Activated naive CD4-positive, alpha-beta T cell treated with anti-CD3 and anti-CD28 coated beads, Interleukin-2, amount 50 U/mL, for 72 hours (primary cell): ENCODE data around the gene EPS8L3. TPM values are rescaled to one million over a fixed set of nuclear protein-coding genes. Genes with fewer than 3 reads are reported as not detected.
A peak's percentile ranks its signal among the peaks of the same experiment; 100 is the strongest.

Source experiments
- ATAC-seq, 2 donors: fragments of 150-1000 bp; cut with Tn5 transposase; 2 replicates each; pipeline ENCODE4 v1.10.0; 2021; ENCODE audit warnings: mild to moderate bottlenecking in 2 of 2, moderate library complexity in 2 of 2
- DNase-seq, 2 donors: peaks; one replicate each; pipeline ENCODE4 v3.0.0; 2021 to 2022; ENCODE audit warnings: low spot score in 2 of 2
- H3K27ac Mint-ChIP-seq, 2 donors: one replicate each; pipeline ENCODE4 v1.8.0; 2022; ENCODE audit warnings: mild to moderate bottlenecking in 2 of 2, mixed read lengths in 2 of 2
- H3K36me3 Mint-ChIP-seq, 2 donors: one replicate each; pipeline ENCODE4 v1.8.0; 2022; ENCODE audit warnings: mixed read lengths in 2 of 2
- H3K9me3 Mint-ChIP-seq, 2 donors: one replicate each; pipeline ENCODE4 v1.8.0; 2022; ENCODE audit warnings: mixed read lengths in 2 of 2
- total RNA-seq, 2 donors: library from RNA; stranded (reverse); gene quantifications; one replicate each; pipeline ENCODE4 v1.2.3, GENCODE V29; 2022

EPS8L3 gene
- total RNA-seq, 2 donors from 2014 or later = not detected

DNA sequence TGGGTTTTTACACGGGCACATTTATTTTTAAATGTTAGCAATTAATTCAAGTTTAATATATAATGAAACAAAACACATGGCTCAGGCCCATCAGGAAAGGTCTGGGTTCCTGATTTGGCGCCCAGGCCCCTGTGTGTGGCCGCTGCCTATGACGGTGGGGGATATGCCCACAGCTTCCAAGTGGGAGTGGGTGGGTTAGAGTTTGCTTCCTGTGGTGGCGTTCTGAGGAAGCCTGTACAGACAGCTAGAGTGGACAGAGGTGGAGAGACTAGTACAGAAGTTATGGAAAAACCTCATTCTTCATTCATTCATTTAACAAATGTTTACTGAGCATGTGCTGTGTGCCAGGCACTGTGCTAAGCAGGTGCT lies 22.4 kb upstream of the EPS8L3 start:
- no peak for ATAC-seq
- H3K27ac Mint-ChIP-seq = no peak overlapping the region
- H3K36me3 Mint-ChIP-seq = no peaks in the 10 kb centered on the region
- H3K9me3 Mint-ChIP-seq = no peaks in the 10 kb centered on the region
- DNase-seq = peak in 1 of 2 donors; percentile 16

DNA sequence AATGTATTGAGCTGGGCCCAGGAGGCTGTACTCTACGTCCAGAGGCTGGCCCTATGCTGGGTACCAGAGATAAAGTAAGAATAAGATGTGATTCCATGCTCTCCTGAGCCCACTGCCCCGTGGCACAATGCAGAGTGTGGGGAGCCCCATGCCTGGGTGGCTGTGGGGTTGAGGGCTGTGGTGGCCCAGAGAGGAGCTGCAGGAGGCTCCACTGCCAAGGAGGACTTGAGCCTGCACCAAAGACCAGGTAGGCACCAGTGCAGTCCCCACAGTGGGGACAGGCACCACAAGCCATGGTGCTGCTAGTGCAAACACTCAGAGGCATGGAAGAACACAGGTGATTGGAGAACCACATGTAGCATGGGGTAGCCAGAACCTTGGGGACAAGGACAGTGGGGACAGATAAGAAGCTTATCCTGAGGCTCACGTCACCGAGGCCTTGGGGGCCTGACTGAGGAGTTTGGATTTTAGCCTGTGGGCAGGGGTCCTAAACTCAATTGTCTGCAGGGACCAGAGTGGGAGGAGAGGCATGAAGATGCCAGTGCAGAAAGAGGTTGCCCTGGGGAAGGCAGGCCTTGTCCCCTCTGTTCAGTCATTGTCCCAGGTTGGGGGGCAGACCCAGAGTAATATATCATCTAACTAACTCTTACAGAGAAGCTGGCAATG lies 21.9 kb upstream of the EPS8L3 start:
- Mint-ChIP-seq H3K9me3 (no peaks in the 10 kb centered on the region), H3K36me3 (no peaks in the 10 kb centered on the region), H3K27ac (no peak overlapping the region)
- DNase-seq (no peak), ATAC-seq (no peak)

DNA sequence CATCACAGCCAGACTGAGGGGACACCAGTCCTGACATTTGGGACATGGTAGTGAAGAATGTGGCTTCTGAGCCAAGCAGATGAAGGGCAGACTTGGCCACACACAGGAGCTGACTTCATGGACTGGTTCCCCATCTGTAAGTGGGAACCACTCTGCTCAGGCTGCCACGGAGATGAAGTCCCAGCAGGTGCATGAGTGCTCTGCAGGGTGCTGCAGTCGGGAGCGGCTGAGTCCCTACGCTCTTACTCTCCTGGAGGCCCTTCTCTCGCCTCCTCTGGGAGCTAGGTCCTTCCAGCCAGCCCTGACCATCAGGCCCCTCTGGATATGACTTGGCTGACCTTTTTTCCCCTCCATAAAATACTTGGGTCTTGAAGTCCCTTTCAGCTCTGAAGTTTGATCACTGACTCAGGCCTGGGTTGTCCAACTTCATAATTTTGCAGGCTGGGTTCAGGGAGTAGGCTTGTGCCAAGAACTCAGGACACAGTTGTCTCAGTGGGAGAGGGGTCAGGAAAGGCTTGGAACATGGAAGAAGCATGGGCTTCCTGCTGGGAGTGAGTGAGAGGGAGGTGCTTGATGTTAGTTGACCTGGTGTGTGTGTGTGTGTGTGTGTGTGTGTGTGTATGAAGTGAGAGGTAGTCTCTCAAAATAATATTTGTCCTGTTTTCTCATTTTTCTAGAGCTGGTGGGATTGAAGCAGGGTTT lies 21.0 kb upstream of the EPS8L3 start:
- Mint-ChIP-seq H3K36me3 (no peaks in the 10 kb centered on the region), H3K27ac (peak overlapping the region in 1 of 2 donors; percentile 16), H3K9me3 (no peaks in the 10 kb centered on the region)
- ATAC-seq (no peak), DNase-seq (no peak)

DNA sequence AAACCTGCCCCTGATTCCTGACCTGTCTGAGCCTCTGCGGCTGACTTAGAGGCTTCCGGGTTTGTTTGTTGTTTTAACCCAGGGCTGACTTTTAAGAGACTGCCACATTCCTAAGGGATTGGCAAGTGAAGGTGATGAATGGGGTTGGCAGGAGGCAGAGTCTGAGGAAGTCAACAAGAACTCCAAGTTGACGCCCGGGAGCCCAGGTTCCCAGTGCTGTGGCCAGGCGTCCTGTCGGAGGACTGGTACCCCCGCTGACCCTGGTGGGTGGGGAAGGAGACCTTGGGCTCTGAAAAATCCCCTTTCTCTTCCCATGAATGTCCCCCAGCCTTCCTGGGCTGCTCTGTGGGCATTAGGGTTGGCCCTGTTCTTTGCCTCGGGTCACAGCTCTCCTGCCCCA lies 19.7 kb upstream of the EPS8L3 start:
- no peak for DNase-seq
- Mint-ChIP-seq H3K9me3 (no peaks in the 10 kb centered on the region), H3K27ac (no peak overlapping the region), H3K36me3 (no peaks in the 10 kb centered on the region)
- no peak for ATAC-seq

DNA sequence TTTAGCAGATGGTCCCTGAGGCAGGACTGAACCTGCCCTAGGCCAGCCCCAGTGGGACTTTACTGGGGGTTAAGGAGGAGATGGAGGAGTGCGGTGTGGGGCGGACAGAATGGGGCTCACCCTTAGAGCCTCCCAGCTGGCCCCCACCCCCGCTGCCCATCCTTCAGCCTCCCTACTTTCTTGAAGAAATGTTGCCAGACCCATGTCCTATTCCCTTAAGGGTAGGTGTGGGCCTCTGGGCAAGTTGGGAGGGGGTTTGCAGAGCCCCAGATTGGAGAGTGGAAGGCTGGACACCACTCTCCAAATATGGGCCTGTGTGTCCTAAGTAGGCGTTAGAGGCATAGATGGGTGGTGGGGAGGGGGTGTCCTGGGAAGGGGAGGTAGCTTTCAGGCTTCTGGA lies 19.2 kb upstream of the EPS8L3 start:
- H3K27ac Mint-ChIP-seq = no peak overlapping the region
- ATAC-seq (no peak), DNase-seq (no peak)
- no peaks in the 10 kb centered on the region for H3K9me3 Mint-ChIP-seq
- H3K36me3 Mint-ChIP-seq = no peaks in the 10 kb centered on the region

DNA sequence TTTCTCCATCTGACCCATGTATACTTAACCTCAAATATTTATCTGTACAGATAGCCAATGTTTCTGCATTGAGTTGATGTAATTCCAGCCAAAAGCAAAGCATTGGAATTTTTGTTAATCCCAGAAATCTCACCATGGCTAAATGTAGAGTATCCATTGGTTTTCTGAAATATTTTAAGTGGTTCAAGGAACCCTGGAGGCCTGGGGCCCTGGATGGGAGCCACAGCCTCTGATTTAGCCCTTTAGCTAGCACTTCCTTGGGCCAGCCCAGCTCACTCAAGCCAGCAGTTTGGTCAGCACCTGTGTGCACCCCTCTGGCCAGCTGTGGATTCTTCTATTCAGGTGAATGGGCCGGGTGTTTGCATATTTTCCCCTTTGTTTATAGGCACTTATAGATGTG lies 18.8 kb upstream of the EPS8L3 start:
- ATAC-seq = no peak
- no peaks in the 10 kb centered on the region for H3K9me3 Mint-ChIP-seq

DNA sequence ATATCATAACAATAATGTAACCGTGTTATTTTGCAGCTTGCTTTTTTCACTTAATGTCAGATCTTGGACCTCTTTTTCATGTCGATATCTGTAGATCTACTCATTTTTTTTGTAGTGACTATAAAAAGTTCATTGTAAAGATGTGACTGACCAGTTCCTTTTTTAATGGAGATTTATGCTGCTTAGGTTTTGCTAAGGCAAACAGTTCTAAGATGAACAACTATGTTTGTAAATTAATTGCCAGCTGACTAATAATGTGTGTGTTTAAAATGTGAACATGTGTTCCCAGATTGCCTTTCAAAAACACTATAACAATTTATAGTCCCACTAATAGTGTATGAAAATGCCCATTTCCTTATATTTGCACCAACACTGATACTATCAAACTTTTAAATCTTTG lies 18.1 kb upstream of the EPS8L3 start:
- H3K27ac Mint-ChIP-seq = no peak overlapping the region
- H3K9me3 Mint-ChIP-seq = no peaks in the 10 kb centered on the region
- no peaks in the 10 kb centered on the region for H3K36me3 Mint-ChIP-seq
- DNase-seq = no peak
- ATAC-seq = no peak

More for the DNA sequence above, 18.8 kb upstream of the EPS8L3 start:
- Mint-ChIP-seq H3K27ac (no peak overlapping the region), H3K36me3 (no peaks in the 10 kb centered on the region)
- DNase-seq = no peak

DNA sequence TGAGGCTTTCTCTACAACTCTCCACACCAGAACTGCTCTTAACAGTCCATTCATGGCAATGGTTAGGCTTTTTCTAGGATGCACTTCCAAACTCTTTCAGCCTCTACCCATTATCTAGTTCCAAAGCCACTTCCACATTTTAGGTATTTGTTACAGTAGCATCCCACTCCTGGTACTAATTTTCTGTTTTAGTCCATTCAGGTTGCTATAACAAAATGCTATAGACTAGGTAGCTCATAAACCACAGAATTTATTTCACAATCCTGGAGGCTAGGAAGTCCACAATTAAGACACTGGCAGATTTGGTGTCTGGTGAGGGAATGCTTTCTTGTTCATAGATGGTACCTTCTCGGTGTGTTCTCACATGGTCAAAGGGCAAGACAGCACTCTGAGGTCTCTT lies 17.3 kb upstream of the EPS8L3 start:
- Mint-ChIP-seq H3K27ac (no peak overlapping the region), H3K36me3 (no peaks in the 10 kb centered on the region), H3K9me3 (no peaks in the 10 kb centered on the region)
- no peak for DNase-seq
- no peak for ATAC-seq

DNA sequence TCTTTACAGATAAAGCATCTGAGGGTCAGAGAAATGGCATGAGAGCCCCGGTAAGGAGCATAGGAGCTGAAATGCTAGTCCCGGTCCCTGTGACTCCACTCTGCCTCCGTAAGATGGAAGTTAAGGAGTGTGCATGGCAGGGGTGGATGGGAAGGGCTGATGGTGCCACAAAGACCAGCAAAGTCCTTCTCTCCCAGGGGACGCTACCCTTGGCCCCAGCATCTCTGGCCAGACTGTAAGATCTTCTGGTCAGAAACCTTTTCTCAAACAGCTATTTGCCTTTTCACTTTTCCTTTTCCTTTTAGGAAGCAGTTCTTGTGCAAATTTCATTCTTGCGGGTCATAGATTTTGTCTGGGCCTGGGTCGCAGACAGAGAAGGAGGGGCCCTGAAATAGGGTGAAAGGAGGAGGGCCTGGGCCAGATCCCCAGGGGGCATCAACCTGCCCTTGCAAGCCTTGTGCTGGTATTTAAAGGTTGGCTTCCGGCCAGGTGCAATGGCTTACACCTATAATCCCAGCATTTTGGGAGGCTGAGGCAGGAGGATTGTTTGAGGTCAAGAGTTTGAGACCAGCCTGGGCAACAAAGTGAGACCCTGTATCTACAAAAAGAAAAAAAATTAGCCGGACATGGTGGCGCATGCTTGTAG lies 14.4 kb upstream of the EPS8L3 start:
- peak overlapping the region in 1 of 2 donors; percentile 24 for H3K27ac Mint-ChIP-seq
- ATAC-seq (no peak), DNase-seq (no peak)
- no peaks in the 10 kb centered on the region for H3K36me3 Mint-ChIP-seq
- H3K9me3 Mint-ChIP-seq = no peaks in the 10 kb centered on the region

DNA sequence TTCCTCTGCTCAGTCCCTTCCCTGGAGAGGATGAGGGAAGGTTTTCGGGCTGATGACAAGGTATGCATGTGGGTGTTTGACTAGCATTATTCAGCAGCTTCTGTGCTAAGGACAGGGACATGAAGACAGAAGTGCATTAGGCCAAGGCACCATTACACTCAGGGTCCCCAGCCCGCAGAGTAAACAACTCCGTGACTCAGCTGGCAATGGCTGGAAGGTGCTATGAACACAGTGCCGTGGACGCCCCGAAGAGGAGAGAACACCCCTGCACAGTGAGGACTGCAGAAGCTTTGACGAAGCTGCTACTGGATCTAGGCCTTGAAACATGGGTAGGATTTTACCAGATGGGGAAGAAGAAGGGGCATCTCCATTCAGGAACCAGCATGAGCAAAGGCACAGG lies 13.7 kb upstream of the EPS8L3 start:
- Mint-ChIP-seq H3K27ac (no peak overlapping the region), H3K36me3 (no peaks in the 10 kb centered on the region), H3K9me3 (no peaks in the 10 kb centered on the region)
- DNase-seq (no peak), ATAC-seq (no peak)

DNA sequence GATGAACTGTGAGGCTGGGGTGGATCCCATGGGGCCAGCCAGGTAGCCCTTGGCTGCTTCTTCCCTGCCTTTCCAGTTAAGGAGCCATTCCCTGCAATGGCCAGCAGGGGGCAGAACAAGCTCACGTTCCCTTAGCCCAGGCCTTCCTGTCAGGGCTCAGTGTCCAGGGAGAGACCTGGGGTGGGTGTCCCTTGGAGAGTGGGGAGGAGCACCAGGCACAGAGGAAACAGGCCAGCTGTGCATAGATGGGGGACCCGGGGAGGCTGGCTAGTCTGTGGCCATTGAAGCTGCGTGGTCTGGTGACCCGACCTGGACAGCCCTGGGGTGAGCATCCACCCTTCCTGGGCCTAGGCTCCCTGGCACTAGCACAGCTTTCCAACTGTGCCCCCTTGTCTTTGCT lies 13.2 kb upstream of the EPS8L3 start:
- H3K9me3 Mint-ChIP-seq = no peaks in the 10 kb centered on the region
- peak; percentile 82 to 91 for ATAC-seq
- no peak overlapping the region for H3K27ac Mint-ChIP-seq
- no peaks in the 10 kb centered on the region for H3K36me3 Mint-ChIP-seq
- DNase-seq = peak; percentile 78 to 82

DNA sequence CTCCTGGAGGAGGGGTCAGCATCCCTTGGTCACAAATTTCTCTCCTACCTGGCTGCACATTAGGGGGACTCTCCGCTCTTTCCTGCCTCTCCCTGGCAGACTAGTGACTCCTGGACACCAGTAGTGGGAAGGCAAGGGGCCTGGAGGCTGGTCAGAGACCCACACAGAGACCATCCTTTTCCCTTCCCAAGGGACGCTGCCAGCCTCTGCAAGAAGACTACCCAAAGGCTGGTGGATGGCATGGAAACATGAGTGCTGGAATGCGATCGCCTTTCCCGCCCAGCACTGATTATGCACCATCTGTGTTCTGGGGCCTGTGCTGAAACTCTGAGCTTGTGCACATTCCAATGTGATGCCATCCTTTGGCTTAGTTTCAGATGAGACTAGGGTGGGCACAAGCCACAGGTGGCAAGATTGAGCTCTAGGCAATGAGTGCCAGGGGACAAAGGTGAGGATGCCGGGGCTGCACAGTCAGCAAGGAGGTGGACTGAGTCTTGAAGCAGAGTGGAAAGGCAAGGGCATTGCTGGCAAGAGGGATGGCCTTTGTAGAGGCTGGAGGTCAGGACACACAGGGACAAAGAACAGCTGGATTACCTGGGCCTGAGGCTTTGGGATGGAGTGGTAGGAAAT lies 12.6 kb upstream of the EPS8L3 start:
- Mint-ChIP-seq H3K36me3 (no peaks in the 10 kb centered on the region), H3K9me3 (no peaks in the 10 kb centered on the region), H3K27ac (no peak overlapping the region)
- ATAC-seq = no peak
- no peak for DNase-seq

DNA sequence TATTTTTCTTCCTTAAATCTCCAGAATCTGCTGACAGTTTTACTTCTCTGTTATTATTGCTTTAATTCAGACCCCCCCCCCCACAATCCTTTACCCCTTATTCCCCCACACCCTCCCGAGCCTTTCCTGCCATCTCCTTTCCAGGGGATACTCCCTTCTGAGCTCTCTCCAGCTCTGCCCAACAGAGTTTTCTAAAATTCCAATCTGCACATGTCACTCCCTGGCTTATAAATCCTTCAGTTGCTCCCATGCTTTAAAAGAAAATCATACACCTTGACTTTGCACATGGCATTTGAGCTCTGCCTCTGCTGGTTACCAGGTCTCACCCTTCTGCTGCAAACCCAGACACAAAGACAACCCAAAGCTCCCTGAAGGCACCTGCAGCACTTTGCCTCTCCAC lies 11.7 kb upstream of the EPS8L3 start:
- Mint-ChIP-seq H3K36me3 (no peaks in the 10 kb centered on the region), H3K27ac (no peak overlapping the region), H3K9me3 (no peaks in the 10 kb centered on the region)
- DNase-seq (no peak), ATAC-seq (no peak)

DNA sequence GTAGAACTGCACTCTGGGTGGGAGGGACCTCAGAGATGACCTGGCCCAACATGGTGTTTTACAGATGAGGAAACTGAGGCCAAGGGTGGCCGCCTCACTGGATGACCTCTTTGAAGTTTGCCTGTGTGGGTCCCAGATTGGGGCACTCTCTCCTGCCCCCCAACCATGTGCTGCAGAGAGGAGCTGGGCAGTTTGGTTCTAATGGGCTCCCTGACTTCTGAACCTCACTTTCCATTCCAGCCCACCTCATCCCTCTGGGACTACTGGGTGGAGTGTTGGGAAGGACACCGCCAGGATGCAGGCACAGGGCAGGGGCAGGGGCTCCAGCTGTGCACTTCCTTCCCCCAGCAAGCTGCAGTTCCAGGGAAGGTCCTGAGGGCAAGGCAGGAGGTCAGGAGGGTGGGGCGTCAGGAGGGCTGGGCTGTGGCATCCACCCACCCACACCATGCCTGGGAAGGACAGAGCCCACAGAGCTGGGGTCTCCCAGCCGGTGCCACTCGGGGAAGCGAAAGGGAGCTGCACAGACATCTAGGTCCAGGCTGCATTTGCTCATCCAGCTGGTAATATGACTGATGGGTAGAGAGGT lies 10.3 kb upstream of the EPS8L3 start:
- H3K9me3 Mint-ChIP-seq = no peaks in the 10 kb centered on the region
- H3K27ac Mint-ChIP-seq = no peak overlapping the region
- no peak for ATAC-seq
- DNase-seq = no peak
- H3K36me3 Mint-ChIP-seq = no peaks in the 10 kb centered on the region

DNA sequence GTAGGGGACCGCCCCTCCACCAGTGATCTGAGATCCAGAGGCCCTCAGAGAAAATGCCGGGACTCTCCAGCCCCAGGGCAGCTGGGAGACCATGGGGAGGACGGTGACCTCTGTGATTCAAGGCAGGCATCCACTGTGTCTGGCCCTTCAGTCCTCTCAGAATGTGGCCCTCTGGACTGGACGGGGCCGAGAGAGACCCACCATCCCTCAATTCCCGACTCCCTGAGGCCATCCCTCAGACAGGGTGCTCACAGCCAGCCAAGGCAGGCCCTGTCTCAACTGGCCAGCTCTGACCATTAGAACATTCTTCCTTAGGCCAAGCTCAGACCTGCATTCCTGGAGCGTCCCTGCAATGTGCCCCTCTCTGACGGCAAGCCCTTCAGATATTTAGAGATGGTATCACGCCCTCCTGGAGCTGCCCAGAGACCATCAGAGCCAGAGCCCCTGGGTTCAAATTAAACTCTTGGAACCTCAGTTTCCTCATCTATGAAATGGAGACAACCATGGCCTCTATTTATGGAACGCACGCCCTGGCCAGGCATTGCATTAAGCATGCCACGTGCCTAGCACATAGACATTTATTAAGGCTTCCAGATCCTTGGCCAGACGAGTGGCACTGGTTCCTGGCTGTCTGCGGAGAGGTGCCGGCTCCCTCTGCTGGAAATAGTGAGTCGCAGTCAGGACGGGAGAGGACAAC lies 9.6 kb upstream of the EPS8L3 start:
- no peaks in the 10 kb centered on the region for H3K9me3 Mint-ChIP-seq
- H3K36me3 Mint-ChIP-seq = no peaks in the 10 kb centered on the region
- ATAC-seq (peak; percentile 80 to 90), DNase-seq (peak; percentile 64 to 68)
- H3K27ac Mint-ChIP-seq = no peak overlapping the region

DNA sequence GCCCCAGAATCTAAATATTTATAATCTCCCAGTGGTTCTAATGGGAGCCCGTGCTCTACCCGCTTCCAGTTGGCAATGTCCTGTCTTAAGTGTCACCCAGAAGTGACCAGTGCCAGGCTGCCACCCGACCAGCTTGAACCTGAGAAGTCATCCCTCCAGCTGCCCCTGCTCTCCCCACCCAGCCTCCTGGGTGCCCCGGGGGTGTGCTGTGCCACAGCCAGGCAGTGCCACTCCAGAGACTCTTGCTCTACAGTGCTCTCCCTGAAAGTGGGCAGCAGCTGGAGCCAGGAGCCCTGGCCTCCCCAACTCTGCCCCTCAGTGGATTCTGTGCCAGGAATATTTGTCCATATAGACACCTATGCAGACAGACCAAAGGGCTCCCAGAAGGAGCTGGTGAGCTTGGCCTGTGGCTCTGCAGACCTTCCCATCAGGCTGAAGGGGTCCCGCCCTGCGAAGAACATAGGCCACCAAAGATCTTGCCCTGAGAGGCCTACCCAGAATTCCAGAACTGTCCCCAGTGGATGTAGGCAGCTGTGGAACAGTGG lies 9.0 kb upstream of the EPS8L3 start:
- ATAC-seq = no peak
- DNase-seq = no peak
- H3K36me3 Mint-ChIP-seq = no peaks in the 10 kb centered on the region
- H3K9me3 Mint-ChIP-seq = no peaks in the 10 kb centered on the region
- no peak overlapping the region for H3K27ac Mint-ChIP-seq
